IMR-90 (cell line): Measurements from ENCODE around the gene KBTBD7.

ENCODE experiments used
- CTCF ChIP-seq: conservative IDR thresholded peaks from 2 replicates; pipeline ENCODE4 v1.5.1; 2012; ENCODE audit warnings: mild to moderate bottlenecking, low read depth, low read length, improper control_type of control experiment
- POLR2A ChIP-seq: IDR thresholded peaks from 2 replicates; pipeline ENCODE4 v1.6.1; 2012; ENCODE audit warnings: mild to moderate bottlenecking, low read depth, low read length
- USF2 ChIP-seq: fragments of 150-350 bp; IDR thresholded peaks from 2 replicates; pipeline ENCODE4 v1.6.1; 2017; ENCODE audit warnings: mild to moderate bottlenecking, antibody characterized with exemption, low read length, low read depth

GRCh38 chr13:41144576-41144975, 49.8 kb downstream of the KBTBD7 start:
- TF ChIP-seq USF2 (no peak), CTCF (no peak), POLR2A (no peak)
